H54 (cell line): ENCODE data around the gene KLHDC7B.
A peak's percentile ranks its signal among the peaks of the same experiment; 100 is the strongest.
"Not testable (repeated sequence)": the region's sequence is repeated elsewhere in the genome, so short reads cannot be mapped to it uniquely, and the experiment has no call there.

ENCODE experiments used
- DNase-seq: peaks from one replicate; pipeline ENCODE4 v3.0.0; 2011; ENCODE audit warnings: low spot score, mixed read lengths; ENCODE audit not compliant: insufficient read length
- FAIRE-seq: peaks from 3 replicates; lab custom pipeline; 2011; peaks lifted over from hg19 to GRCh38; lab: Jason Lieb, UNC
- POLR2A ChIP-seq: IDR thresholded peaks from 2 replicates; pipeline ENCODE4 v1.6.1; 2011; ENCODE audit warnings: low read depth, mild to moderate bottlenecking, low read length

Gene KLHDC7B

DNA sequence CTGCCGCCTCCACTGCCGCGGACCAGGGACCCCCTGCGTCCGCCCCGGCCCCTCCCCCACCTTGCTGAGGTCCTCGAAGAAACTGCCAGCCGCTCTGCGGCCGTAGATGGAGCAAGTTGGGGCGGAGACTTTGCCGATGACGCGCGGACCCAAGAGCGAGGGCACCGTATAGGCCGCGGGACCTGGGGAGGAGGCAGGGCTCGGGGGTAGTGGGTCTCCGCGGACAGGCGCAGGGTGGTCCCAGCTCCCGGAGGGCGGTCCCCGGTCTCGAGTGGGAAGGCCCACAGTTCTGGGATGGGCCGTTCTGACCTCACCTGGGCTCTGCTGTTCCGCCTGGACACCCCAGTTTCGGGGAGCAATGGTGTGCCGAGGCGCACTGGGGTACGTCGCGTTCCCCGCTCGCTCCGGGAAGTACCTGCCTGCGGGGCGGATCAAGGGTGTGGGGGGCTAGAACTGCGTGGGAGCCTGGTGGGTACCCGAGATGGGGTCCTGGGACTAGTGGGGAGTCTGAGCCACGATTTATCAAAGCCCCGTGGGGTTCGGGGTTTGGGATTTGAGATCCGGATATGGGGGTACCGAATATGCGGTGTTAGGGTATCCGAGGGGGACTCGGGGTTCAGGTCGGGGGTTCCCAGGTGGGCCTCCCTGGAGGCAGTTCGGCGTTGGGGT, 14.7 kb upstream of the KLHDC7B start:
- no peak for DNase-seq
- no peak for TF ChIP-seq POLR2A
- FAIRE-seq = no peak

DNA sequence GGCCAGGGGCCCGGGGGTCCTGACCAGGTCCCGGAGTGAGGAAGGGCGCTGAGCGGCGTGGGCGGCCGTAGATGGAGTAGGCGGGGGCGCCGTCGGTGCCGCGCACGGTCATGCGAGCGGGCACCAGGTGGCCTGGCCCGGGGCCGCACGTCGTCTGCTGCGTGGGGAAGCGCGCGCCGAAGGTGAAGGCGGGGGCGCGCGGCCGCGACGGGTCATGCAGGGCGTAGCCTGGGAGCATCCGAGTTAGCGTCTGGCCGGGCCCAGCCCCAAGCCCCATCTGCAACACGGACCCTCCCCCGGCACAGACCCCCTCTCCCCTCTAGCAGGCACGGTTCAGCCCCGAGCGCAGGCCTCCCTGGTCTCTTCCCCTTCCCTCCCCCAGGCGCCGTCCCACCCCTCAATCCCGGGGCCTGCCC, 14.1 kb upstream of the KLHDC7B start:
- DNase-seq = no peak
- FAIRE-seq = no peak

DNA sequence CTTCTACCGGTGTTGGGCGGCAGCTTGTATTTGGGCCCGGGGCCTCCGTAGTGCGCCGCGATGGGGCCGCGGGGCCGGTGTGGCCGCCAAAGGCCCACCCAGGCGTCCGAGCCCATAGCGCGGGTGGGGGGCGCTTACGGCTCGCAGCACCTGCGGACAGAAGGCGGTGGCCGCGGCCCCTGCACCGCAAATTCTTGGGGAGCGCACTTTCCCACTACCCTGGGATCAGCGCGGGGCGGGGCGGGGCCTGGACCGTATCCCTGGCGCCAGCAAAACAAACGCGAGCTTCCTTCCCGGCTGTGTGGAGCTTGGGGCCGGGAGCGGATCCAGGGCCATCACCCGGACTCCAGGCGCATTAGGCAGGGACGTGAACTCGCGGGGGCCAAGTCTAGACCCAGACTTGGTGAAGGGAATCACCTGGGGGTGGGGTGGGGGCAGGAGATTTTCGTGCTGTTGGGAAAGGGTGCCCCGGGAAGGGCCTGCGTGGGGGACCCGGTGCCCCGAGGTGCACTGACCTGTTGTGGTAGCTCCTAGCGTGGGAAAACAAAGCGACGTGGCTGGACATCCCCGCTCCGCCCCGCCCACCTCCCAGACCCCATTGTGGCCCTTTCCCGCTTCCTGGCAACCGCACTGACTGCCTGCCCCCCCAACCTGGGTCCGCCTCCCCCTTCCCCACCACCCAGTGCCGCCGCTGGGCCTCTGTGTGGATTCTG, 13.6 kb upstream of the KLHDC7B start:
- FAIRE-seq (no peak), DNase-seq (no peak)
- no peak for TF ChIP-seq POLR2A

More for the DNA sequence above, 14.1 kb upstream of the KLHDC7B start:
- TF ChIP-seq POLR2A = 0 out of 2 replicates have a peak, but pooled peaks have one; percentile 18

DNA sequence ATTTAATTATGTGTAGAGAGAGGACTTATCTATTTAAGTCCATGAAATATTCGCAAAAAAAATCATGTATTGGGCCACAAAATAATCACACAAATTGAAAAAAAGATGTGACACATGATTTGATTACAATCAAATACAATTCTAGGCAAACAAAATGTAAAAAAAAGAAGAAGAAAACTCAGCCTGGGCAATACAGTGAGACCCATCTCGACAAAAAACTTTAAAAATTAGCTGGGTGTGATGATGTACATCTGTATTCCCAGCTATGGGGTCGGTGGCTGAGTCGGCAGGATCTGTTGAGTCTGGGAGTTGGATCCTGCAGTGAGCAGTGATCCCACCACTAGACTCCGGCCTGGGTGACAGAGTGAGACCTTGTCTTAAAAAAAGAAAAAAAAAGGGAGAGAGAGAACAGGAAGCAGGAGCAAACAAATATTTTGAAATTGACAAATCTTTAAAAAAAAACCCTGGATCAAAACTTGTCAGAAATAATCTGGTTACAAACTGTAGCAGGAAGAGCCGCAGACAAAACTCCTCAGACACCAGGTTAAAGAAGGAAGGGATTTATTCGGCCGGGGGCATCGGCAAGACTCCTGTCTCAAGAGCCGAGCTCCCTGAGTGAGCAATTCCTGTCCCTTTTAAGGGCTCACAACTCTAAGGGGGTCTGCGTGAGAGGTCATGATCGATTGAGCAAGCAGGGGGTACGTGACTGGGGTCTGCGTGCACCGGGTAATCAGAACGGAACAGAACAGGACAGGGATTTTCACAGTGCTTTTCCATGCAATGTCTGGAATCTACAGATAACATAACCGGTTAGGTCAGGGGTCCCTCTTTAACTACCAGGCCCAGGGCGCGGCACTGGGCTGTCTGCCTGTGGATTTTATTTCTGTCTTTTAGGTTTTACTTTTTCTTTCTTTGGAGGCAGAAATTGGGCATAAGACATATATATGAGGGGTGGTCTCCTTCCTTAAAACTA, 12.6 kb upstream of the KLHDC7B start:
- FAIRE-seq (no peak), DNase-seq (no peak)
- no peak for TF ChIP-seq POLR2A

DNA sequence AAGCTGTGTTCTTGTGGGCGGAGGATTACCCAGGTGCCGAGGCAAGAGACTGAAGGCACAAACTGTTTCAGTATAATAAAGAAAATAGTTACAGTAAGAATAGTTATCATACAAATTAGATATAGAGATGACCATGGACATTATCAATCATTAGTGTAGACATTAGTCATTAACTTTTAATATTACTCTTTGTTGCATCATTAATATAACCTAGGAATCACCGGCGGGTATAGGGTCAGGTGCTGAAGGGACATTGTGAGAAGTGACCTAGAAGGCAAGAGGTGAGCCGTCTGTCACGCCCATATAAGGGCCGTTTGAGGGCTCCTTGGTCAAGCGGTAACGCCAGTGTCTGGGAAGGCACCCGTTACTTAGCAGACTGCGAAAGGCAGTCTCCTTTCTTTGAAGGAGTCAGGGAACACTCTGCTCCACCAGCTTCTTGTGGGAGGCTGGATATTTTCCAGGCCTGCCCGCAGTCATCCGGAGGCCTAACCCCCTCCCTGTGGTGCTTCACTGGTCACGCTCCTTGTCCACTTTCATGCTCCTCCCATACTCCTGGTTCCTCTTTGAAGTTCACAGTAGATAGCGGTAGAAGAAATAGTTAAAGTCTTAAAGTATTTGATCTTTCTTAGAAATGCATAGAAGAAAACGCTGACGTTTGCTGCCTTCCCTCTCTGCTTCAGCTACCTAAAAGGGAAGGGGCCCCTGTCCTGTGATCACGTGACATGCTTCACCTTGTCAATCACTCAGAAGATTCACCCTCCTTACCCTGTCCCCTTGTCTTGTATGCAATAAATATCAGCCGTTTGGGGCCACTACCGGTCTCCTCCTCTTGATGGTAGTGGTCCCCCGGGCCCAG, 11.6 kb upstream of the KLHDC7B start:
- not testable (repeated sequence) for FAIRE-seq, DNase-seq

DNA sequence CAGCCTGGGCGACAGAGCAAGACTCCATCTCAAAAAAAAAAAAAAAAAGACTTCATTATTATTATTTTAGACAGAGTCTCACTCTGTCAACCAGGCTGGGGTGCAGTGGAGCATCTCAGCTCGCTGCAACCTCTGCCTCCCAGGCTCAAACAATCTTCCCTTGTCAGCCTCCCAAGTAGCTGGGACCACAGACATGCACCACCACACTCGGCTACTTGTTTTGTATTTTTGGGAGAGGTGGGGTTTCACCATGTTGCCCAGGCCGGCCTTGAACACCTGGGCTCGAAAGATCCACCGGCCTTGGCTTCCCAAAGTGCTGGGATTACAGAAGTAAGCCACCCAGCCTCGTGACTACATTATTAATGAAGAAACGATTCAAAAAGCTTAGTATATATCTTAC, 10.6 kb upstream of the KLHDC7B start:
- no peak for DNase-seq
- no peak for FAIRE-seq
- TF ChIP-seq POLR2A = no peak

DNA sequence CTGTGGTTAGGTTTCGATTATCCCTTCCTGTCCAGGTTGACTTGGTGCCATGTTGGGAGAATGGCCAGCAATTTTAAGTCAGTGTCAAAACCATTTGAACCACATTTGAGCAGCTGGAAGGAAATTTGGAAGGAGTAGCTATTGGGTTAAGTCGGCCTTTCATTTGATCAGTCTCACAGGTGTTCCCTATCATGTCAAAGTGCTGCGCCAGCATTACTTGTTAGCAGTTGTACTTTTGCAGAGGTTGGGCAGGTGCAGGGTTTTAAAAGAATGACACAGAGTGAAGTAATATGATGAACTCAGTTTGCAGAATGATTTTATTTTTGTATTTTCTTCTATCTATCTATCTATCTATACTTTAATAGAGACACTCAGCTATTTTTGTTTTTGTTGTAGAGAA, 9.5 kb upstream of the KLHDC7B start:
- no peak for FAIRE-seq

DNA sequence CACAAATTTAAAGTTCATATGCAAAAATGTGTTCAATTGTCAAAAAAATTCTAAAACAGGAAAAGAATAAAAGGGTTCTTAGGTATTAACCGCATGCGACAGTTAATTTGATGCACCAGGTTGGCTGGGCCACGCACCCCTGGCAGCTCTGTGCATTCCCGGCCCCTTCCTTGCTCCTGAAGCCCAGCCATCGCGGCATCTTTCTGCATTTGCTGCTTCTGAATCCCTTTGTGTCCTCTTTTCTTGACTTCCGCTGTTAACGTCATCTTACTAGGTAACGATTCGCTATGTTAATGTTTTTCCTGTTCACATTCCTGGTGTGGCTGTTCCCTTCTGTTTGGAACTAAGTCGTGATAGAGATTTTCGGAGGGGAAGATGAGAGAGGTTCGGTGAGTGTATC, 7.9 kb upstream of the KLHDC7B start:
- no peak for FAIRE-seq
- TF ChIP-seq POLR2A = no peak
- no peak for DNase-seq

More for the DNA sequence above, 9.5 kb upstream of the KLHDC7B start:
- TF ChIP-seq POLR2A = no peak
- no peak for DNase-seq

DNA sequence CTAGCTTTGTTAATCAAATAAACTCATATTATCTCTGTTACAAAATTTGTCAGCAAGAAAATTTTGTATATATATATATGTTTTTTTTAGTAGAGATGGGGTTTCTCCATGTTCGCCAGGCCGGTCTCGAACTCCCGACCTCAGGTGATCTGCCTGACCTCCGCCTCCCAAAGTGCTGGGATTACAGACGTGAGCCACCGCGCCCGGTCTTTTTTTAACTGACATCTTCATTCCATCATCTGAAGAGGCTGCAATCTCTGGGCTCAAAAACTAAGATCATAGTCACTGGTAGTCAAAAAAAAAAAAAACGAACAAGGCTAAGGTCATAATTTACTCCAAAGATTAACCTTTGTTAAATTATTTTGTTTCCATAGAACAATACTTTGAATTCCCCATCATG, 5.3 kb upstream of the KLHDC7B start:
- DNase-seq (no peak), FAIRE-seq (no peak)
- TF ChIP-seq POLR2A = no peak

DNA sequence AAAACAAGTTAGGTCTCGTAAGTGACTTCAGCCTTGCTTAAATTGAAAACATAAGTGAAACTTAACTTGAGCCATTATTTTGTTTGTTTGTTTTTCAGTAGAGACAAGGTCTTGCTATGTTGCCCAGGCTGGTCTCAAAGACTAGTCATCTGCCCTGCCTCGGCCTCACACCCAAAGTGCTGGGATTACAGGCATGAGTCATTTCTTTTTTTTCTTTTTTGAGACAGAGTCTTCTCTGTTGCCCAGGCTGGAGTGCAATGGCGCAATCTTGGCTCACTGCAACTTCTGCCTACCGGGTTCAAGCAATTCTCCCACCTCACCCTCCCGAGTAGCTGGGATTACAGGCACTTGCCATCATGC, 4.1 kb upstream of the KLHDC7B start:
- not testable (repeated sequence) for DNase-seq, FAIRE-seq

DNA sequence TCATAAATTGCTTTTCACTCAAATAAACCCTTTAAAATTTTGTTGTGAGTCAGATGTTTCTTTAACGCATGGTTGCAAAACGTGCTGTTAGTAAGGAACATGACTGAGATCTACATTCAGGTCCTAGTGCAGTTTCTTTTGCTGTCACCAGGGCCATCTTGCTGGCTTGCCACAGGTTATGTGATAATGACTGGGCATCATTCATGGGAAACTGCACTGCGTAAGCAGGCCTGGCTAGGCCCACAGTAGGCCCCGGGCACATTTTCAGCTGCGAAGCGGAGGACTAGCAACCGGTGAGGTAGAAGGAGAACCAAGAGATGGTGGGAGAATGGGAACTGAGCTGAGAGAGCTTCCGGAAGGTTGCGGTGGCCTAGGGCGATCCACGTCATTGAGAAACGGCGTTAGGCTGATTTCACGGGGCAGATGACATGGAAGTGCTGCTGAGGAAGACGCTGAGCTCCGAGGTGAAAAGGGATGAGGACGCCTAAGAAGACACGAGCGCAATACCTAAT, 3.2 kb upstream of the KLHDC7B start:
- FAIRE-seq = no peak
- DNase-seq = no peak
- no peak for TF ChIP-seq POLR2A

DNA sequence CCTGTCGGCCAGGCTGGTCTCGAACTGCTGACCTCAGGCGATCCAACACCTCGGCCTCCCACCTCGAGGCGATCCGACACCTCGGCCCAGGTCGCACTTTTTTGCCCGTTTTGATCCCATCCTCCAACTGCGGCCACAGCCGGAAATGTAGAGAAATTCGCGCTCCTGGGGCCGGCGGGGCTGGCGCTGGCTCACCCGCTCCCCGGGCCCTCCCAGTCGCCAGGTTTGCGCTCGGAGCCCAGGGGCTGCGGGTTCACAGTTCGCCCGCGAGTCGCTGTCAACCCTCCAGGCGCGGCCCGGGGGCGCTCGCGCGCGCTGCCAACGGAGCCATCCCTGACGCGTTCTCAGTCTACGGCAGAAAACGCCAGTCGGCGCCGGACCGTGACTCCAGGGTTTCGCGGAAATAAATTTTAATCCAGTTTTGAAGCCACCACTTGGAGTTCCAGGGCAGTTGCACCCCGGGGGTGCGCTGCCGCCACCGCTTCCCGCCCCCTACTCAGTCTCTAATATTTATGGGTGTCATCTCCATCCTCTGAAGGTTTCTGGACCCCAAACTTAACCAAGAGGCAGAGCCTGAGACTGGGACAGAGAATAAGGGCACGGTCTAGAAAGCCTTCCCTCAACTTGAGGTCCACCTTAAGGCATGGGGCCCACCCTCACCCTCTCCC, 1.5 kb upstream of the KLHDC7B start:
- no peak for TF ChIP-seq POLR2A
- DNase-seq (no peak), FAIRE-seq (no peak)
